BLaER1 treated with 17β-estradiol and CSF1 and Interleukin-3, amounts not matched to agents 10 nM and 100 nM (cell line): ENCODE data around the gene AUTS2.

ENCODE experiments used
- H3K27ac ChIP-seq, 11 experiments: shearing (Covaris generic); formaldehyde crosslinking; 2 replicates each; pipeline ENCODE4 v1.8.1; 2022
- H3K27me3 ChIP-seq, 11 experiments: shearing (Covaris generic); formaldehyde crosslinking; 2 replicates each; pipeline ENCODE4 v1.8.1; 2022
- H3K36me3 ChIP-seq, 11 experiments: shearing (Covaris generic); formaldehyde crosslinking; 2 replicates each; pipeline ENCODE4 v1.8.1; 2022
- H3K4me1 ChIP-seq, 10 experiments: shearing (Covaris generic); formaldehyde crosslinking; 2 replicates each; pipeline ENCODE4 v1.8.1; 2022
- H3K4me2 ChIP-seq, 11 experiments: shearing (Covaris generic); formaldehyde crosslinking; 2 replicates each; pipeline ENCODE4 v1.8.1; 2022
- H3K4me3 ChIP-seq, 10 experiments: shearing (Covaris generic); formaldehyde crosslinking; 2 replicates each; pipeline ENCODE4 v1.8.1; 2022
- H3K9ac ChIP-seq, 11 experiments: shearing (Covaris generic); formaldehyde crosslinking; 2 replicates each; pipeline ENCODE4 v1.8.1; 2022
- H3K9me3 ChIP-seq, 11 experiments: shearing (Covaris generic); formaldehyde crosslinking; replicated peaks in 1 of 11; 2 replicates each; pipeline ENCODE4 v1.8.1; 2022
- H4K20me1 ChIP-seq, 11 experiments: shearing (Covaris generic); formaldehyde crosslinking; 2 replicates each; pipeline ENCODE4 v1.8.1; 2022
- Cebpa-rat ChIP-seq, 11 experiments: shearing (Covaris generic); IDR thresholded peaks; 2 replicates each; pipeline ENCODE4 v1.8.1; 2022

The AUTS2 gene

GRCh38 chr7:69703099-69703498 is 104.8 kb downstream of the AUTS2 start:
- Histone ChIP-seq H3K9ac (no peak overlapping the region), H3K36me3 (no peaks in the 10 kb centered on the region), H3K9me3 (peaks cover 0 to 5% (median 0%) of the 10 kb centered on the region in 11 experiments; a peak in 4 of 22 replicates), H3K4me3 (no peak overlapping the region), H3K27me3 (no peaks in the 10 kb centered on the region), H3K4me2 (peak overlapping the region; percentile 21 to 58 (median 41); a peak in 19 of 22 replicates), H3K4me1 (peaks cover 12 to 64% (median 50%) of the 10 kb centered on the region in 10 experiments), H4K20me1 (peaks cover 5 to 68% (median 44%) of the 10 kb centered on the region in 11 experiments; a peak in 15 of 22 replicates), H3K27ac (no peak overlapping the region)
- TF ChIP-seq Cebpa-rat (IDR thresholded peaks at IDR 0.05), result no peak

DNA sequence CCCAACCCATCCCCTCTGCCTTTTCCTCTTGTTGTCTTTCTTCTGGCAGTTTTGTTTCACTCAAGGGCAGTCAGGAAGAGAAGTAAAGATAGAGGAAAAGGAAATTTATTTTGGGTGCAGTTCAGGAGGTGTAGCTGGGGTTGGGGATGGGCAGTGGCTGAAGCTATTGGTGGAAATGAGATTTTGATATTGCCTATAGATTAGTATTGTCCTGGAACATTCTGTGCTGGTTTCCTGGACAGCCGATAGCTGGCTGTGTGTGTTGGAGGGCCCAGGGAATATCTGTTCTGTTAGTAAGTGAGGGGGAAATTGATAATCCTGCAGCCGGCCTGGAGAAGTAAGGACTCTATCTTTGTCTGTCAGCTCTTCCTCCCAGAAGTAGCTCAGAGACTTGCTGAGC is 107.8 kb downstream of the AUTS2 start:
- Histone ChIP-seq H3K9ac (no peak overlapping the region), H3K4me1 (peaks cover 21 to 81% (median 62%) of the 10 kb centered on the region in 10 experiments), H3K27me3 (no peaks in the 10 kb centered on the region), H4K20me1 (peaks cover 5 to 84% (median 61%) of the 10 kb centered on the region in 11 experiments; a peak in 16 of 22 replicates), H3K27ac (no peak overlapping the region), H3K4me2 (peak overlapping the region in 9 of 11 experiments; percentile 5 to 55 (median 37); a peak in 15 of 22 replicates), H3K36me3 (no peaks in the 10 kb centered on the region), H3K9me3 (peaks cover 0 to 5% (median 0%) of the 10 kb centered on the region in 11 experiments; a peak in 3 of 22 replicates), H3K4me3 (no peak overlapping the region)
- TF ChIP-seq Cebpa-rat (IDR thresholded peaks at IDR 0.05), result no peak

GRCh38 chr7:69708857-69709256 is 110.6 kb downstream of the AUTS2 start:
- H3K36me3 ChIP-seq, result no peaks in the 10 kb centered on the region
- H4K20me1 ChIP-seq, result peaks cover 0 to 80% (median 34%) of the 10 kb centered on the region in 11 experiments; a peak in 14 of 22 replicates
- H3K4me2 ChIP-seq, result peak overlapping the region; percentile 3 to 57 (median 34); a peak in 17 of 22 replicates
- H3K27me3 ChIP-seq, result no peaks in the 10 kb centered on the region
- no peak for TF ChIP-seq Cebpa-rat (IDR thresholded peaks at IDR 0.05)
- peaks cover 0 to 6% (median 0%) of the 10 kb centered on the region in 11 experiments; a peak in 4 of 22 replicates for H3K9me3 ChIP-seq
- H3K9ac ChIP-seq, result no peak overlapping the region
- H3K27ac ChIP-seq, result no peak overlapping the region
- peaks cover 12 to 53% (median 35%) of the 10 kb centered on the region in 10 experiments for H3K4me1 ChIP-seq
- no peak overlapping the region for H3K4me3 ChIP-seq

DNA sequence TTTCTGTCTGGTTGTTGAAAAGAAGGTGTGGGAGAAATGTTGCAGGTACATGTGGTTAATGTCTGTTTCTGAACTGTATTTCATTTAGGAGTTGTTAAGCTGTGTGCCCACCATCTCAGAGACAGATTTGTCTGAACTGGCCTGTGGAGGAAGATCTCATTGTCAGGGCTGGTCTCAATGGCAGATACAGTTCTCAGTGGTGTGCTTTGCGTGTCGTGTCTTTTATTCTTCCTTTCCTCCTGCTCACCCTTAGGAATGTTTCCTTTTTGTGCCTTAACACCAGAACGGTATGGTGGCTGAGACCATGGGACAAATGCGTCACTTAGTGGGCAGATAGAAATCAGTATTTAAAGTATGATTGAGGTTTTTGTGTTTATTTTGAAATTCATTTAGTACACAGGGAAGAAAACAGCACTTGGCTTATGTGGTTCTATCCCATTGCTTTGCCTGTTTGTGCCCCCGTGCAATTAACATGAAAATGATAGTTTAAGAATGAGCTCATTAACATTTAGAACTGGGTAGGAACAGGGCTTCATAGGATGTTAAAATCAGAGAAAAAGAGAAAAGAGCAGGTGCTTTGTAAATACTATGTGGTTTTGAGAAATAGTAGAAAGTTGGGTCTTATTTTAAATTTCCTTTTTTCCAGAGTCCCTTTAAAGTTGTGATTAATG is 112.6 kb downstream of the AUTS2 start:
- Histone ChIP-seq H3K27me3 (no peaks in the 10 kb centered on the region), H3K4me2 (no peak overlapping the region), H3K4me3 (no peak overlapping the region), H3K4me1 (peaks cover 9 to 36% (median 21%) of the 10 kb centered on the region in 10 experiments), H3K36me3 (no peaks in the 10 kb centered on the region), H3K9ac (no peak overlapping the region), H3K27ac (no peak overlapping the region), H3K9me3 (peaks cover 0 to 2% (median 0%) of the 10 kb centered on the region in 11 experiments; a peak in 1 of 22 replicates), H4K20me1 (peaks cover 0 to 77% (median 37%) of the 10 kb centered on the region in 11 experiments; a peak in 13 of 22 replicates)
- TF ChIP-seq Cebpa-rat (IDR thresholded peaks at IDR 0.05), result no peak

DNA sequence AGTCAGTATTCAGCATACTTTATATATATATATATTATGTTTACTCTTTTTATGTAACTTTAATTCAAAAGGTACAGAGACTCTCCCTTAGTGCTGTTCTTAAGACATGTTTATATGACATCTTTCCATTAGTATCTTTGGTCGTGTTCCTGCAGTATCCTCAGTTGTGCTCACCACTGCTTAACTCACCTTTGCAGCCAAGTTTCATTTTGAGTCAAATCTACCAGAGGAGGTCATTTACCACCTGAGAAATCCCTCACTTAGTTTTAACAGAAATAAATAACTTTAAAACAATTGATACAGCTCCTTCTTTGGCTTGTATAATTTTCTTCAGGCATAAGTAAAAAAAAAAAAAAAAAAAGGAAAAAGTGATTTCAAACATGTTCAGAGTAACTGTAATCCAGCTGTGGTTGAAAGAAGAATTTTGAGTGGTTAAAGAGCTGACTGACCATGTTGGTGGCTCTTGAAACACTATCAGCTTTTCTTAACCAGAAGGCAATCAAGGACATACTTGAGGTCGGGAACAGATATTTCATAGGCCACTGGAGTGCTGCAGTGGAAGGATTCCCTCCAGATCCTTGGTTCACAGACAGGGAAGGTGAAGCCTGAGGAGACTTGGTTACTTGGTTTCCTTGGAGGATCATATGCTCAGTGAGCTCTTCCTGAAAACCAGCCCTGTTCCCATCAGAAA is 116.8 kb downstream of the AUTS2 start:
- Histone ChIP-seq H4K20me1 (peaks cover 0 to 75% (median 33%) of the 10 kb centered on the region in 11 experiments; a peak in 12 of 22 replicates), H3K4me2 (no peak overlapping the region), H3K9me3 (peaks cover 0 to 2% (median 0%) of the 10 kb centered on the region in 11 experiments; a peak in 1 of 22 replicates), H3K36me3 (no peaks in the 10 kb centered on the region), H3K9ac (no peak overlapping the region), H3K27ac (no peak overlapping the region), H3K27me3 (no peaks in the 10 kb centered on the region), H3K4me3 (no peak overlapping the region), H3K4me1 (peaks cover 0 to 17% (median 2%) of the 10 kb centered on the region in 10 experiments; a peak in 5 of 20 replicates)
- TF ChIP-seq Cebpa-rat (IDR thresholded peaks at IDR 0.05), result no peak

DNA sequence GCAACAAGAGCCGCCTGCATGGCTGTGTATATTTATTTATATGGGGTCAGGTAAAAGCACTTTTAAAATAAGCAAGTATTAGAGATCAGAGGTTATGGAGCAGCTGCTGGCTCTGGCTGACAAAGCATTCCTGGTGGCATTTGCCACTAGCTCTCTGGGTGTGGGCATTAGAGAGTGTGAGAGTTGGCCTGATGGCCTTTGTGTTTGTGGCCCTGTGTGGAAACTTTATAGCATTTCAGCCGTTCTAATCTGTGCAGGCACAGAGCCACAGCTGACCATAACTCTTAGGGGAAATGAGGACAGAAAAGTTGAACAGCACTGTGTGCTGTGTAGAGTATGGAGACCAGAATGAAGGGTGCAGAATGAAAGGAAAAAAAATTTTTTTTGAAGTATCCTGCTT is 118.9 kb downstream of the AUTS2 start:
- no peak overlapping the region for H3K4me3 ChIP-seq
- H3K4me2 ChIP-seq, result no peak overlapping the region
- H4K20me1 ChIP-seq, result peaks cover 0 to 76% (median 39%) of the 10 kb centered on the region in 11 experiments; a peak in 11 of 22 replicates
- no peaks in the 10 kb centered on the region for H3K27me3 ChIP-seq
- H3K9ac ChIP-seq, result no peak overlapping the region
- no peaks in the 10 kb centered on the region for H3K9me3 ChIP-seq
- H3K27ac ChIP-seq, result no peak overlapping the region
- no peaks in the 10 kb centered on the region for H3K36me3 ChIP-seq
- H3K4me1 ChIP-seq, result peaks cover 0 to 23% (median 0%) of the 10 kb centered on the region in 10 experiments; a peak in 4 of 20 replicates
- TF ChIP-seq Cebpa-rat (IDR thresholded peaks at IDR 0.05), result no peak

- Histone ChIP-seq H3K9me3 (peaks cover 0 to 17% (median 10%) of the 10 kb centered on the region in 11 experiments; a peak in 13 of 22 replicates), H3K4me3 (no peak overlapping the region), H3K4me2 (no peak overlapping the region), H3K27ac (no peak overlapping the region), H3K27me3 (no peaks in the 10 kb centered on the region), H3K4me1 (peaks cover 0 to 32% (median 3%) of the 10 kb centered on the region in 10 experiments; a peak in 5 of 20 replicates), H3K36me3 (peaks cover 0 to 13% (median 0%) of the 10 kb centered on the region in 11 experiments; a peak in 4 of 22 replicates), H4K20me1 (peaks cover 0 to 75% (median 35%) of the 10 kb centered on the region in 11 experiments; a peak in 11 of 22 replicates), H3K9ac (no peak overlapping the region)
- no peak for TF ChIP-seq Cebpa-rat (IDR thresholded peaks at IDR 0.05)
Observed at GRCh38 chr7:69719717-69720116, 121.4 kb downstream of the AUTS2 start.

DNA sequence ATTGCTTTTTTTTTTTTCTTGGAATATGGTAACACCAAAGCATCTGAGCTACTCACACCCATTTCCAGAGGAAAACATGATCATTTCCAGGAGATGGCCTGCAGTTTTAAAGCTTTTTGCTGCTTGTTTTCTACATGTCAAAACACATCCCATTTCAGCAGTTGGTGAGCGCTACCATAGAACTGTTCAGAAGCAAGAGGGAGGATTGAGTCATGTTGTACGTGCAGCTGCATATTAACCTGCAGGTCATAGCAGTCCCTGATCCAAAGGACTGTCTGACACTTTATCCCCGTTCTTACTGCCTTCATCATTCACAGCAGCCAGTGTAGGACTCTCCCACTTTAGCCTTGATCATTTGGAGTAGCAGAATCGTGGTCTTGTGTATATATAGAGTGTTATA is 124.6 kb downstream of the AUTS2 start:
- no peak overlapping the region for H3K27ac ChIP-seq
- H3K9ac ChIP-seq, result no peak overlapping the region
- H4K20me1 ChIP-seq, result peaks cover 0 to 56% (median 26%) of the 10 kb centered on the region in 11 experiments; a peak in 11 of 22 replicates
- no peak overlapping the region for H3K4me2 ChIP-seq
- H3K27me3 ChIP-seq, result no peaks in the 10 kb centered on the region
- no peak overlapping the region for H3K4me3 ChIP-seq
- no peak for TF ChIP-seq Cebpa-rat (IDR thresholded peaks at IDR 0.05)
- H3K4me1 ChIP-seq, result peaks cover 6 to 51% (median 9%) of the 10 kb centered on the region in 10 experiments; a peak in 17 of 20 replicates
- H3K9me3 ChIP-seq, result peaks cover 13 to 38% (median 29%) of the 10 kb centered on the region in 11 experiments; a peak in 17 of 22 replicates
- peaks cover 0 to 21% (median 3%) of the 10 kb centered on the region in 11 experiments; a peak in 6 of 22 replicates for H3K36me3 ChIP-seq

- H3K4me3 ChIP-seq, result no peak overlapping the region
- peaks cover 0 to 21% (median 3%) of the 10 kb centered on the region in 11 experiments; a peak in 6 of 22 replicates for H3K36me3 ChIP-seq
- H3K27me3 ChIP-seq, result no peaks in the 10 kb centered on the region
- H3K4me1 ChIP-seq, result peaks cover 14 to 55% (median 18%) of the 10 kb centered on the region in 10 experiments; a peak in 17 of 20 replicates
- no peak overlapping the region for H3K9ac ChIP-seq
- H3K4me2 ChIP-seq, result no peak overlapping the region
- H4K20me1 ChIP-seq, result peaks cover 0 to 63% (median 30%) of the 10 kb centered on the region in 11 experiments; a peak in 11 of 22 replicates
- TF ChIP-seq Cebpa-rat (IDR thresholded peaks at IDR 0.05), result no peak
- H3K9me3 ChIP-seq, result peaks cover 13 to 38% (median 29%) of the 10 kb centered on the region in 11 experiments; a peak in 17 of 22 replicates
- no peak overlapping the region for H3K27ac ChIP-seq
Observed at GRCh38 chr7:69723663-69724062, 125.4 kb downstream of the AUTS2 start.
